H9 (cell line): ENCODE results near the gene PRR12. TPM values are rescaled to one million over a fixed set of nuclear protein-coding genes. Genes with fewer than 3 reads are reported as not detected.
A peak's percentile ranks its signal among the peaks of the same experiment; 100 is the strongest.

Experiments
- DNase-seq: peaks from one replicate; pipeline ENCODE4 v3.0.0-alpha.2; 2017
- H2AFZ ChIP-seq: one replicate; pipeline ENCODE4 v1.6.1; 2013; ENCODE audit warnings: mild to moderate bottlenecking, low read length, control low read depth, moderate library complexity
- H2AK5ac ChIP-seq: 2 replicates; pipeline ENCODE4 v1.6.1; 2013; ENCODE audit warnings: low read length, control low read depth, mixed read lengths; ENCODE audit not compliant: insufficient read length
- H2BK120ac ChIP-seq: one replicate; pipeline ENCODE4 v1.6.1; 2013; ENCODE audit warnings: low read depth, mild to moderate bottlenecking, low read length, control low read depth, inconsistent platforms; ENCODE audit not compliant: poor library complexity, severe bottlenecking
- H2BK12ac ChIP-seq: 2 replicates; pipeline ENCODE4 v1.6.1; 2013; ENCODE audit warnings: low read length, control low read depth, mixed read lengths, low read depth; ENCODE audit not compliant: insufficient read length
- H2BK15ac ChIP-seq: 2 replicates; pipeline ENCODE4 v1.6.1; 2013; ENCODE audit warnings: low read depth, low read length, control low read depth
- H2BK20ac ChIP-seq: one replicate; pipeline ENCODE4 v1.6.1; 2013; ENCODE audit warnings: low read depth, mild to moderate bottlenecking, low read length, control low read depth, inconsistent platforms; ENCODE audit not compliant: poor library complexity, severe bottlenecking
- H2BK5ac ChIP-seq: 2 replicates; pipeline ENCODE4 v1.6.1; 2013; ENCODE audit warnings: low read length, control low read depth, mixed read lengths; ENCODE audit not compliant: insufficient read length
- H3K14ac ChIP-seq: 2 replicates; pipeline ENCODE4 v1.6.1; 2013; ENCODE audit warnings: low read length, control low read depth; ENCODE audit not compliant: insufficient read depth
- H3K18ac ChIP-seq: 2 replicates; pipeline ENCODE4 v1.6.1; 2013; ENCODE audit warnings: low read depth, mild to moderate bottlenecking, mixed read lengths, low read length, control low read depth; ENCODE audit not compliant: insufficient read length
- H3K23ac ChIP-seq: 2 replicates; pipeline ENCODE4 v1.6.1; 2013; ENCODE audit warnings: low read length, control low read depth, mixed read lengths, low read depth; ENCODE audit not compliant: insufficient read length
- H3K23me2 ChIP-seq: 2 replicates; pipeline ENCODE4 v1.6.1; 2013; ENCODE audit warnings: low read depth, mild to moderate bottlenecking, mixed read lengths, low read length, control low read depth; ENCODE audit not compliant: insufficient read length, poor library complexity, severe bottlenecking
- H3K27ac ChIP-seq: 2 replicates; pipeline ENCODE4 v1.5.1; 2013; ENCODE audit warnings: low read length, control low read depth, mixed read lengths, low read depth; ENCODE audit not compliant: insufficient read length
- H3K27me3 ChIP-seq: 2 replicates; pipeline ENCODE4 v1.6.1; 2013; ENCODE audit warnings: low read length, control low read depth, inconsistent platforms; ENCODE audit not compliant: insufficient read depth
- H3K4ac ChIP-seq: 2 replicates; pipeline ENCODE4 v1.6.1; 2013; ENCODE audit warnings: low read depth, mild to moderate bottlenecking, control low read depth, inconsistent platforms, low read length, moderate library complexity
- H3K4me1 ChIP-seq: 2 replicates; pipeline ENCODE4 v1.6.1; 2013; ENCODE audit warnings: low read length, control low read depth, inconsistent platforms; ENCODE audit not compliant: insufficient read depth
- H3K4me2 ChIP-seq: 2 replicates; pipeline ENCODE4 v1.6.1; 2013; ENCODE audit warnings: low read length, control low read depth, mixed read lengths; ENCODE audit not compliant: insufficient read length, insufficient read depth
- H3K56ac ChIP-seq: 2 replicates; pipeline ENCODE4 v1.6.1; 2013; ENCODE audit warnings: low read depth, mild to moderate bottlenecking, mixed read lengths, low read length, control low read depth; ENCODE audit not compliant: insufficient read length
- H3K79me1 ChIP-seq: 2 replicates; pipeline ENCODE4 v1.6.1; 2013; ENCODE audit warnings: low read depth, mild to moderate bottlenecking, moderate library complexity, low read length, control low read depth, inconsistent platforms; ENCODE audit not compliant: insufficient read depth, poor library complexity, severe bottlenecking
- H3K79me2 ChIP-seq: 2 replicates; pipeline ENCODE4 v1.6.1; 2013; ENCODE audit warnings: low read length, control low read depth, inconsistent platforms; ENCODE audit not compliant: insufficient read depth
- H3K9ac ChIP-seq: 2 replicates; pipeline ENCODE4 v1.6.1; 2013; ENCODE audit warnings: low read length, control low read depth, mixed read lengths; ENCODE audit not compliant: insufficient read length; ENCODE audit errors: extremely low read depth
- H3K9me3 ChIP-seq: one replicate; pipeline ENCODE4 v1.6.1; 2013; ENCODE audit warnings: low read depth, low read length, inconsistent platforms; ENCODE audit not compliant: control insufficient read depth
- H3T11ph ChIP-seq: one replicate; pipeline ENCODE4 v1.6.1; 2013; ENCODE audit warnings: mild to moderate bottlenecking, low read length, control low read depth, inconsistent platforms
- H4K20me1 ChIP-seq: one replicate; pipeline ENCODE4 v1.6.1; 2013; ENCODE audit not compliant: control insufficient read depth, insufficient read length, insufficient read depth
- H4K5ac ChIP-seq: 2 replicates; pipeline ENCODE4 v1.6.1; 2013; ENCODE audit warnings: low read depth, mild to moderate bottlenecking, mixed read lengths, low read length, control low read depth; ENCODE audit not compliant: insufficient read length
- H4K8ac ChIP-seq: replicated peaks from 2 replicates; pipeline ENCODE4 v1.6.1; 2013; ENCODE audit warnings: low read length, control low read depth, mixed read lengths, low read depth; ENCODE audit not compliant: insufficient read length
- H4K91ac ChIP-seq: 2 replicates; pipeline ENCODE4 v1.6.1; 2013; ENCODE audit warnings: low read depth, mild to moderate bottlenecking, moderate library complexity, mixed read lengths, low read length, control low read depth; ENCODE audit not compliant: insufficient read length
- H3K27ac Mint-ChIP-seq, 3 experiments: 2 replicates in 2 of 3; 3 replicates in 1 of 3; pipeline ENCODE4 v1.8.0; 2020 to 2021; ENCODE audit warnings: mixed read lengths in 3 of 3, mild to moderate bottlenecking in 1 of 3, moderate library complexity in 1 of 3
- H3K27me3 Mint-ChIP-seq: 2 replicates; pipeline ENCODE4 v1.8.0; 2021; ENCODE audit warnings: low read depth, mild to moderate bottlenecking, moderate library complexity, mixed read lengths
- H3K36me3 Mint-ChIP-seq, 3 experiments: 2 replicates in 2 of 3; 3 replicates in 1 of 3; pipeline ENCODE4 v1.8.0; 2020 to 2021; ENCODE audit warnings: low read depth in 3 of 3, mixed read lengths in 3 of 3; ENCODE audit not compliant: insufficient read depth in 1 of 3
- H3K4me1 Mint-ChIP-seq, 2 experiments: 2 replicates each; pipeline ENCODE4 v1.8.0; 2020; ENCODE audit warnings: mixed read lengths in 2 of 2
- H3K4me3 Mint-ChIP-seq, 2 experiments: 2 replicates in 1 of 2; 3 replicates in 1 of 2; pipeline ENCODE4 v1.8.0; 2020 to 2021; ENCODE audit warnings: mild to moderate bottlenecking in 2 of 2, mixed read lengths in 2 of 2, moderate library complexity in 1 of 2
- H3K9me3 Mint-ChIP-seq, 2 experiments: 2 replicates in 1 of 2; 3 replicates in 1 of 2; pipeline ENCODE4 v1.8.0; 2020; ENCODE audit warnings: mild to moderate bottlenecking in 2 of 2, mixed read lengths in 2 of 2, moderate library complexity in 1 of 2
- WGBS: extraction: QIAGEN DNeasy Blood & Tissue Kit; methylation state at CpG from one replicate; pipeline ENCODE4 v1.1.7; 2013; ENCODE audit warnings: missing lambda C conversion rate, low lambda C conversion rate, mixed read lengths; ENCODE audit not compliant: insufficient read length; ENCODE audit errors: extremely low coverage; 5-methylcytosine and 5-hydroxymethylcytosine counted together
- total RNA-seq: library from RNA; stranded (reverse); gene quantifications from 2 replicates; pipeline ENCODE4 v1.2.1, GENCODE V29; 2021
- TF ChIP-seq, protein P1 (sequence below): fragments of 200-600 bp; sonication (generic); conservative IDR thresholded peaks from 3 replicates; pipeline ENCODE4 v1.8.0; 2021; ENCODE audit warnings: antibody characterized with exemption, mild to moderate bottlenecking

PRR12 gene
- total RNA-seq, 1 experiment from 2014 or later = 65.9 TPM

DNA sequence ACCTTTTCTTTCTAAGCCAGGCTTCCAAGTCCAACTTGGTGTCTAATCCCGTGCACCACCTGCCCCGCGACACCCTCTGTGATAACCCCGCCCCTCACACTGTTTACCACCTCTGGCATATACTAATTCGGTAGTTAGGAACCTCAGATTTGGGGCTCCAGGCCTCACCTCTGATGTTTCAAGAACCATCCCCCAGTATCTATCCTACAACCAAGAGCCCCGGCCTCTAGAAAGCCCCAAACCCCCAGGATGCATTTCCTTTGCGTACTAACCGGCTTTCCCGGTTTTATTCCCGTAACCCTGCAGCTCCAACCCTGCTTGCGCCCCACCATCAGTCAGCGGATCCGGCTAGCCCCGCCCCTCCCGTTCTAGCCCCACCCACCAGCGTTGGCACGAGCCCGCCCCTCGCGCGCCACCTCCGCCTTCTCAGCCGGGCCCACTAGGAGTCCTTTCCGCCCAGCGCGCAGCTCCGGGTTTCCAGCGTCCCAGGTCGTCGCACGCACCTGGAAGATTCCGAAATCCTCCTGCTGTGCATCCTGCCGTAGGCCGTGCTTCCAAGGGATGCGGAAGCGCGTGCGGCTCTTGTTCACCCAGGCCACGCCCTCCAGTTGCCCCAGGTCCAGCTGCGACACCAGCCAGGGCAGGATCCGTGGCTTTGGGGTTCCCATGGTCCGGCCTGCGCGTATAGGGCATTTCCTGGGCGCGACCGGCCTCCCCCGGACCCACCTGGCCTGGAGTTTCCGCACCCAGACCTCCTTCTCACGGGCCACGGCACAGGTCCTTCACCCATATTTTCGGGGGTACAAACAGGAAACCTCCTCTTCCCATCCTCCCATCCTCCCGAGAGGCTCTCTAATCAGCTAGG is 73.4 kb downstream of the PRR12 start:
- WGBS = no CpG with 5 or more reads among the region's 53 CpGs
- Mint-ChIP-seq H3K36me3 (peaks cover 41 to 61% (median 59%) of the 10 kb centered on the region in 3 experiments), H3K4me1 (peaks cover 12 to 34% of the 10 kb centered on the region in 2 experiments)

More for the DNA sequence above, 73.4 kb downstream of the PRR12 start:
- Histone ChIP-seq H2AK5ac (no peak overlapping the region), H2BK12ac (no peak overlapping the region), H4K5ac (no peak overlapping the region), H2BK15ac (no peak overlapping the region), H4K8ac (no peak overlapping the region), H3K27ac (peak overlapping the region; percentile 54), H3K14ac (peak overlapping the region; percentile 74), H3K4me2 (peak overlapping the region; percentile 99), H3K56ac (no peak overlapping the region), H3K23me2 (peaks cover 18% of the 10 kb centered on the region), H2BK120ac (no peak overlapping the region), H3K79me2 (peaks cover 5% of the 10 kb centered on the region; the same call in 1 of the 2 replicates), H4K91ac (no peak overlapping the region), H3K79me1 (peaks cover 11% of the 10 kb centered on the region), H3K9ac (peak overlapping the region; percentile 88), H4K20me1 (no peaks in the 10 kb centered on the region), H3K4ac (no peak overlapping the region; the same call in 1 of the 2 replicates), H3K9me3 (no peaks in the 10 kb centered on the region), H3T11ph (no peak overlapping the region), H3K27me3 (no peaks in the 10 kb centered on the region), H2AFZ (no peak overlapping the region), H2BK5ac (no peak overlapping the region), H2BK20ac (no peak overlapping the region), H3K23ac (peak overlapping the region; percentile 9), H3K4me1 (no peaks in the 10 kb centered on the region), H3K18ac (peak overlapping the region; percentile 45)
- H3K27me3 Mint-ChIP-seq = peaks cover 3% of the 10 kb centered on the region
- H3K27ac Mint-ChIP-seq = peak overlapping the region; percentile 96 to 99 (median 96)
- H3K9me3 Mint-ChIP-seq = peaks cover 7 to 8% of the 10 kb centered on the region in 2 experiments
- H3K4me3 Mint-ChIP-seq = peak overlapping the region; percentile 99 to 100
- TF ChIP-seq, protein P1, sequence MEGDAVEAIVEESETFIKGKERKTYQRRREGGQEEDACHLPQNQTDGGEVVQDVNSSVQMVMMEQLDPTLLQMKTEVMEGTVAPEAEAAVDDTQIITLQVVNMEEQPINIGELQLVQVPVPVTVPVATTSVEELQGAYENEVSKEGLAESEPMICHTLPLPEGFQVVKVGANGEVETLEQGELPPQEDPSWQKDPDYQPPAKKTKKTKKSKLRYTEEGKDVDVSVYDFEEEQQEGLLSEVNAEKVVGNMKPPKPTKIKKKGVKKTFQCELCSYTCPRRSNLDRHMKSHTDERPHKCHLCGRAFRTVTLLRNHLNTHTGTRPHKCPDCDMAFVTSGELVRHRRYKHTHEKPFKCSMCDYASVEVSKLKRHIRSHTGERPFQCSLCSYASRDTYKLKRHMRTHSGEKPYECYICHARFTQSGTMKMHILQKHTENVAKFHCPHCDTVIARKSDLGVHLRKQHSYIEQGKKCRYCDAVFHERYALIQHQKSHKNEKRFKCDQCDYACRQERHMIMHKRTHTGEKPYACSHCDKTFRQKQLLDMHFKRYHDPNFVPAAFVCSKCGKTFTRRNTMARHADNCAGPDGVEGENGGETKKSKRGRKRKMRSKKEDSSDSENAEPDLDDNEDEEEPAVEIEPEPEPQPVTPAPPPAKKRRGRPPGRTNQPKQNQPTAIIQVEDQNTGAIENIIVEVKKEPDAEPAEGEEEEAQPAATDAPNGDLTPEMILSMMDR = peak; percentile 14; the same call in 2 of the 3 replicates
- DNase-seq = peak; percentile 96
